Measurements from ENCODE around the gene PRUNE2. TPM values are rescaled to one million over a fixed set of nuclear protein-coding genes. Genes with fewer than 3 reads are reported as not detected.
A peak's percentile ranks its signal among the peaks of the same experiment; 100 is the strongest.
"Not testable (repeated sequence)": the region's sequence is repeated elsewhere in the genome, so short reads cannot be mapped to it uniquely, and the experiment has no call there.

The PRUNE2 gene
- polyA plus RNA-seq (ENCODE audit: insufficient read length in 4 of 4), result 10 to 100 TPM in 3 of 4 donors, 1 to 10 TPM in 1; 9.0 to 16.3 (median 11.1) TPM

- peak; percentile 64 to 85 (median 78) for DNase-seq (ENCODE audit: low read depth in 4 of 4, low spot score in 2 of 4)
These were observed at the start of gene PRUNE2 for GRCh38 chr9:76905791-76906646. Gene PRUNE2, minus strand, starts transcription at chr9:76906114. Its CDS starts 151 bp downstream, at chr9:76905963.

- not testable (repeated sequence) for DNase-seq (ENCODE audit: low read depth in 4 of 4, low spot score in 2 of 4)
These were observed 49.5 kb upstream of the PRUNE2 start for GRCh38 chr9:76955406-76955805.

- DNase-seq (ENCODE audit: low read depth in 4 of 4, low spot score in 2 of 4), result no peak
These were observed 44.0 kb upstream of the PRUNE2 start for GRCh38 chr9:76949865-76950264.

GRCh38 chr9:76944011-76944410, 38.1 kb upstream of the PRUNE2 start:
- no peak for DNase-seq (ENCODE audit: low read depth in 4 of 4, low spot score in 2 of 4)

- no peak for DNase-seq (ENCODE audit: low read depth in 4 of 4, low spot score in 2 of 4)
These were observed 37.1 kb upstream of the PRUNE2 start for GRCh38 chr9:76943054-76943453.

- no peak for DNase-seq (ENCODE audit: low read depth in 4 of 4, low spot score in 2 of 4)
These were observed 26.8 kb upstream of the PRUNE2 start for GRCh38 chr9:76932757-76933156.

GRCh38 chr9:76932265-76932664, 26.4 kb upstream of the PRUNE2 start:
- DNase-seq (ENCODE audit: low read depth in 4 of 4, low spot score in 2 of 4), result no peak

- no peak for DNase-seq (ENCODE audit: low read depth in 4 of 4, low spot score in 2 of 4)
These were observed 21.8 kb upstream of the PRUNE2 start for GRCh38 chr9:76927540-76928240.

GRCh38 chr9:76926846-76927245, 20.9 kb upstream of the PRUNE2 start:
- DNase-seq (ENCODE audit: low read depth in 4 of 4, low spot score in 2 of 4), result no peak

- DNase-seq (ENCODE audit: low read depth in 4 of 4, low spot score in 2 of 4), result no peak
These were observed 20.4 kb upstream of the PRUNE2 start for GRCh38 chr9:76926324-76926741.

- DNase-seq (ENCODE audit: low read depth in 4 of 4, low spot score in 2 of 4), result no peak
These were observed 15.3 kb upstream of the PRUNE2 start for GRCh38 chr9:76921165-76921564.

- no peak for DNase-seq (ENCODE audit: low read depth in 4 of 4, low spot score in 2 of 4)
These were observed 11.4 kb upstream of the PRUNE2 start for GRCh38 chr9:76917299-76917698.

- DNase-seq (ENCODE audit: low read depth in 4 of 4, low spot score in 2 of 4), result no peak
These were observed 10.3 kb upstream of the PRUNE2 start for GRCh38 chr9:76916231-76916630.

GRCh38 chr9:76913467-76913866, 7.6 kb upstream of the PRUNE2 start:
- DNase-seq (ENCODE audit: low read depth in 4 of 4, low spot score in 2 of 4), result no peak

GRCh38 chr9:76912636-76913275, 6.8 kb upstream of the PRUNE2 start:
- no peak for DNase-seq (ENCODE audit: low read depth in 4 of 4, low spot score in 2 of 4)

- DNase-seq (ENCODE audit: low read depth in 4 of 4, low spot score in 2 of 4), result no peak
These were observed 6.1 kb upstream of the PRUNE2 start for GRCh38 chr9:76911971-76912370.

GRCh38 chr9:76910861-76911260, 4.9 kb upstream of the PRUNE2 start:
- DNase-seq (ENCODE audit: low read depth in 4 of 4, low spot score in 2 of 4), result no peak

GRCh38 chr9:76906647-76906975, 697 bp upstream of the PRUNE2 start:
- DNase-seq (ENCODE audit: low read depth in 4 of 4, low spot score in 2 of 4), result peak in 2 of 4 donors; percentile 13 to 27

GRCh38 chr9:76904661-76905457, 1.1 kb downstream of the PRUNE2 start:
- DNase-seq (ENCODE audit: low read depth in 4 of 4, low spot score in 2 of 4), result no peak

GRCh38 chr9:76902395-76902794, 3.5 kb downstream of the PRUNE2 start:
- no peak for DNase-seq (ENCODE audit: low read depth in 4 of 4, low spot score in 2 of 4)

GRCh38 chr9:76901801-76902200, 4.1 kb downstream of the PRUNE2 start:
- DNase-seq (ENCODE audit: low read depth in 4 of 4, low spot score in 2 of 4), result no peak
